Astrocyte (in vitro differentiated cells and primary cell): ENCODE data around the gene HMSD. TPM values are rescaled to one million over a fixed set of nuclear protein-coding genes. Genes with fewer than 3 reads are reported as not detected.

Experiments
- DNase-seq: peaks from one replicate; pipeline ENCODE4 v3.0.0-alpha.2; 2010; ENCODE audit warnings: low read depth
- FAIRE-seq: peaks from 2 replicates; lab custom pipeline; 2011; peaks lifted over from hg19 to GRCh38; lab: Jason Lieb, UNC
- H2AFZ ChIP-seq: 2 replicates; pipeline ENCODE4 v1.6.0; 2012; ENCODE audit warnings: low read depth, low read length, inconsistent platforms
- H3K27ac ChIP-seq: 2 replicates; pipeline ENCODE4 v1.5.1; 2011; ENCODE audit warnings: low read depth, low read length, inconsistent platforms
- H3K27me3 ChIP-seq: 2 replicates; pipeline ENCODE4 v1.6.0; 2011; ENCODE audit warnings: low read length, inconsistent platforms; ENCODE audit not compliant: insufficient read depth
- H3K36me3 ChIP-seq: 2 replicates; pipeline ENCODE4 v1.5.1; 2011; ENCODE audit warnings: low read length, inconsistent platforms; ENCODE audit not compliant: insufficient read depth
- H3K4me1 ChIP-seq: 2 replicates; pipeline ENCODE4 v1.5.1; 2011; ENCODE audit warnings: low read length, inconsistent platforms; ENCODE audit not compliant: insufficient read depth
- H3K4me2 ChIP-seq: 2 replicates; pipeline ENCODE4 v1.6.0; 2012; ENCODE audit warnings: low read length, inconsistent platforms
- H3K4me3 ChIP-seq: 2 replicates; pipeline ENCODE4 v1.5.1; 2011; ENCODE audit warnings: low read depth, mild to moderate bottlenecking, low read length, inconsistent platforms; ENCODE audit not compliant: insufficient read depth
- H3K79me2 ChIP-seq: 2 replicates; pipeline ENCODE4 v1.6.0; 2012; ENCODE audit warnings: mild to moderate bottlenecking, low read length, inconsistent platforms; ENCODE audit not compliant: insufficient read depth
- H3K9ac ChIP-seq: 2 replicates; pipeline ENCODE4 v1.6.0; 2012; ENCODE audit warnings: mild to moderate bottlenecking, low read length, inconsistent platforms
- H3K9me3 ChIP-seq: 2 replicates; pipeline ENCODE4 v1.5.1; 2012; ENCODE audit warnings: low read depth, mild to moderate bottlenecking, low read length, inconsistent platforms; ENCODE audit not compliant: insufficient read depth
- H4K20me1 ChIP-seq: 2 replicates; pipeline ENCODE4 v1.6.0; 2012; ENCODE audit warnings: low read length, inconsistent platforms; ENCODE audit not compliant: insufficient read depth
- H3K27ac Mint-ChIP-seq: one replicate; pipeline ENCODE4 v1.8.0; 2021; ENCODE audit warnings: mild to moderate bottlenecking, mixed read lengths; ENCODE audit not compliant: unreplicated experiment
- H3K27me3 Mint-ChIP-seq: one replicate; pipeline ENCODE4 v1.8.0; 2021; ENCODE audit warnings: low read depth, mixed read lengths; ENCODE audit not compliant: unreplicated experiment
- H3K36me3 Mint-ChIP-seq: one replicate; pipeline ENCODE4 v1.8.0; 2021; ENCODE audit warnings: low read depth, mixed read lengths; ENCODE audit not compliant: unreplicated experiment
- H3K4me1 Mint-ChIP-seq: one replicate; pipeline ENCODE4 v1.8.0; 2021; ENCODE audit warnings: low read depth, mixed read lengths; ENCODE audit not compliant: unreplicated experiment
- H3K4me3 Mint-ChIP-seq: one replicate; pipeline ENCODE4 v1.8.0; 2021; ENCODE audit warnings: mild to moderate bottlenecking, moderate library complexity, mixed read lengths; ENCODE audit not compliant: unreplicated experiment
- H3K9me3 Mint-ChIP-seq: one replicate; pipeline ENCODE4 v1.8.0; 2021; ENCODE audit warnings: mild to moderate bottlenecking, mixed read lengths; ENCODE audit not compliant: unreplicated experiment
- EZH2 ChIP-seq: IDR thresholded peaks from 2 replicates; pipeline ENCODE4 v1.6.1; 2012; ENCODE audit warnings: mild to moderate bottlenecking, low read length, inconsistent platforms; ENCODE audit not compliant: insufficient read depth
- total RNA-seq: library from RNA; stranded (reverse); gene quantifications from 2 replicates; pipeline ENCODE4 v1.2.1, GENCODE V29; 2021
- TF ChIP-seq, protein P1 (sequence below): IDR thresholded peaks from 2 replicates; pipeline ENCODE4 v1.5.1; 2011; ENCODE audit warnings: low read depth, mild to moderate bottlenecking, inconsistent platforms, low read length, moderate library complexity; ENCODE audit not compliant: insufficient read depth

HMSD gene
- total RNA-seq, 1 donor from 2014 or later: 1.0 TPM

DNA sequence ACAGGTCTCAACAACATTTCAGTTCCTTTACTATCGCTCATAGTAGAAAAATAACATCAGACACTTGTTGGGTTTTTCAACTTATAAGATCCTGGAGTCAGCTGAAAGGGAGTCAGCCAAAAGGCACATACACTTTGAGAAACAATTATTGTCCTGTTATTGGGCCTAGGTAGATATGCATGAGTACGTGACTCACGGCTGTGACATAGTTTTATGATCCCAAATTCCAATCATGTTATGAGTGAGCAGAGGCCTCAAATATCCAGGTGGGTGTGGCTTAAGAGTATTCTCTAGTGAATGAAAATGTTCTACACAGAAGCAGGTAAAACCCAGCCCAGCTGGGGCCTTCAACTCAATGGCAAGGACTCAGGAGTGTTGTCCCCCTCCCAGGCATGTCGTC is 47.9 kb downstream of the HMSD start:
- Mint-ChIP-seq H3K27ac (no peak overlapping the region), H3K27me3 (peaks cover 2% of the 10 kb centered on the region), H3K9me3 (peaks cover 11% of the 10 kb centered on the region), H3K4me3 (no peak overlapping the region), H3K4me1 (no peaks in the 10 kb centered on the region), H3K36me3 (peaks cover 8% of the 10 kb centered on the region)
- no peak overlapping the region for H2AFZ ChIP-seq
- DNase-seq (no peak), FAIRE-seq (no peak)
- H3K9me3 ChIP-seq: peaks cover 3% of the 10 kb centered on the region
- no peak overlapping the region for H3K9ac ChIP-seq
- no peaks in the 10 kb centered on the region for H3K79me2 ChIP-seq
- no peak overlapping the region for H3K4me2 ChIP-seq
- no peaks in the 10 kb centered on the region for H3K36me3 ChIP-seq
- TF ChIP-seq EZH2: no peak
- TF ChIP-seq, protein P1, sequence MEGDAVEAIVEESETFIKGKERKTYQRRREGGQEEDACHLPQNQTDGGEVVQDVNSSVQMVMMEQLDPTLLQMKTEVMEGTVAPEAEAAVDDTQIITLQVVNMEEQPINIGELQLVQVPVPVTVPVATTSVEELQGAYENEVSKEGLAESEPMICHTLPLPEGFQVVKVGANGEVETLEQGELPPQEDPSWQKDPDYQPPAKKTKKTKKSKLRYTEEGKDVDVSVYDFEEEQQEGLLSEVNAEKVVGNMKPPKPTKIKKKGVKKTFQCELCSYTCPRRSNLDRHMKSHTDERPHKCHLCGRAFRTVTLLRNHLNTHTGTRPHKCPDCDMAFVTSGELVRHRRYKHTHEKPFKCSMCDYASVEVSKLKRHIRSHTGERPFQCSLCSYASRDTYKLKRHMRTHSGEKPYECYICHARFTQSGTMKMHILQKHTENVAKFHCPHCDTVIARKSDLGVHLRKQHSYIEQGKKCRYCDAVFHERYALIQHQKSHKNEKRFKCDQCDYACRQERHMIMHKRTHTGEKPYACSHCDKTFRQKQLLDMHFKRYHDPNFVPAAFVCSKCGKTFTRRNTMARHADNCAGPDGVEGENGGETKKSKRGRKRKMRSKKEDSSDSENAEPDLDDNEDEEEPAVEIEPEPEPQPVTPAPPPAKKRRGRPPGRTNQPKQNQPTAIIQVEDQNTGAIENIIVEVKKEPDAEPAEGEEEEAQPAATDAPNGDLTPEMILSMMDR: no peak
- no peaks in the 10 kb centered on the region for H3K27me3 ChIP-seq
- H4K20me1 ChIP-seq: no peaks in the 10 kb centered on the region
- no peak overlapping the region for H3K27ac ChIP-seq
- no peaks in the 10 kb centered on the region for H3K4me1 ChIP-seq
- no peak overlapping the region for H3K4me3 ChIP-seq

DNA sequence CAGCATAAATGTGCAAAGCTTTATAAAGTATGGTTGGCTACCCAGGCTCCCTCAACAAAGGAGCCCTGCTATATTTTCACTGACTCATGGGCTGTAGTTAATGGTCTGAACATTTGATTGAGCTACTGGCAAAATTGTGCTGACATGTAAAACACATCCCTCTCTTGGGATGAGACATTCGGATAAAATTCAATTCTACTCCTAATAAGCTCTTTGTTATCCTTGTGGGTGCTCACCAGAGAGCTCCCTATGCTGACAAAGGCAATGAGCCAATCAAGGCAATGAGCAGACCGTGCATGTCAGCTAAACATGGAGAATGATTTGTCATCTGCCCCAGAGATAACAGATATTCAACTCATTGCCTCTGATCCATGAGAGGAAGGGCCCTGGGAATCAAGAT is 48.5 kb downstream of the HMSD start:
- H3K27ac Mint-ChIP-seq: no peak overlapping the region
- H3K79me2 ChIP-seq: no peaks in the 10 kb centered on the region
- peaks cover 3% of the 10 kb centered on the region for H3K9me3 ChIP-seq
- H3K36me3 Mint-ChIP-seq: peaks cover 5% of the 10 kb centered on the region
- H3K27ac ChIP-seq: no peak overlapping the region
- peak; percentile 24 for DNase-seq
- no peak for FAIRE-seq
- H3K4me3 ChIP-seq: no peak overlapping the region
- peaks cover 2% of the 10 kb centered on the region for H3K27me3 Mint-ChIP-seq
- no peaks in the 10 kb centered on the region for H3K4me1 ChIP-seq
- no peaks in the 10 kb centered on the region for H3K4me1 Mint-ChIP-seq
- no peak overlapping the region for H3K4me3 Mint-ChIP-seq
- H3K9me3 Mint-ChIP-seq: peaks cover 11% of the 10 kb centered on the region
- H2AFZ ChIP-seq: no peak overlapping the region
- no peaks in the 10 kb centered on the region for H4K20me1 ChIP-seq
- no peaks in the 10 kb centered on the region for H3K36me3 ChIP-seq
- no peak for TF ChIP-seq EZH2
- TF ChIP-seq, protein P1: no peak
- no peaks in the 10 kb centered on the region for H3K27me3 ChIP-seq
- no peak overlapping the region for H3K9ac ChIP-seq
- no peak overlapping the region for H3K4me2 ChIP-seq

DNA sequence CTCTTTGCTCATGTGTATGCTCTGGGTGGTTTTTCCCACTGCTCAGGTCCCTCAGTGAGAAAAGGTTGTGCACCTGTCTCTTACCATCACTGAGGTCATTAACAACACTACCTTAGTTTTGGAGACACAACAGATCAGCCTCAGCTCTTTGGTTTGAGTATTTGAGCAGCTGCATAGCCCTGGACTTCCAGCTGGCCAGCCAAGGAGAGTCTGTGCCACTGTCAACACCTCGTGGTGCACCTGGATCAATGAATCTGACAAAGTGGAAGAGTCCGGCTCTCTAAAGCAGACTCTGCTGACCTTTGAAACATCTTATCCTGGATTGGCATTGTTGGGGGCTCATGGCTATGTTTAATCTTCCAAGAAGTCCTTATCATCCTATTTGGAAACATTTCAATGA is 50.8 kb downstream of the HMSD start:
- Histone ChIP-seq H3K36me3 (no peaks in the 10 kb centered on the region), H3K9me3 (peaks cover 3% of the 10 kb centered on the region), H3K27ac (no peak overlapping the region), H3K9ac (no peak overlapping the region), H2AFZ (no peak overlapping the region), H3K4me1 (no peaks in the 10 kb centered on the region), H3K27me3 (no peaks in the 10 kb centered on the region), H3K79me2 (no peaks in the 10 kb centered on the region), H3K4me2 (no peak overlapping the region), H4K20me1 (no peaks in the 10 kb centered on the region), H3K4me3 (no peak overlapping the region)
- DNase-seq: no peak
- TF ChIP-seq EZH2: no peak
- TF ChIP-seq, protein P1: no peak
- H3K9me3 Mint-ChIP-seq: peaks cover 11% of the 10 kb centered on the region
- no peak overlapping the region for H3K4me3 Mint-ChIP-seq
- FAIRE-seq: no peak
- no peak overlapping the region for H3K27ac Mint-ChIP-seq
- H3K4me1 Mint-ChIP-seq: no peaks in the 10 kb centered on the region
- peaks cover 5% of the 10 kb centered on the region for H3K36me3 Mint-ChIP-seq
- H3K27me3 Mint-ChIP-seq: peaks cover 2% of the 10 kb centered on the region
